ENCODE measurements around the gene PLA1A. TPM values are rescaled to one million over a fixed set of nuclear protein-coding genes. Genes with fewer than 3 reads are reported as not detected.

PLA1A gene
- total RNA-seq, 4 donors from 2014 or later = 0.70 to 4.1 (median 0.85) TPM; not detected in 1

DNA sequence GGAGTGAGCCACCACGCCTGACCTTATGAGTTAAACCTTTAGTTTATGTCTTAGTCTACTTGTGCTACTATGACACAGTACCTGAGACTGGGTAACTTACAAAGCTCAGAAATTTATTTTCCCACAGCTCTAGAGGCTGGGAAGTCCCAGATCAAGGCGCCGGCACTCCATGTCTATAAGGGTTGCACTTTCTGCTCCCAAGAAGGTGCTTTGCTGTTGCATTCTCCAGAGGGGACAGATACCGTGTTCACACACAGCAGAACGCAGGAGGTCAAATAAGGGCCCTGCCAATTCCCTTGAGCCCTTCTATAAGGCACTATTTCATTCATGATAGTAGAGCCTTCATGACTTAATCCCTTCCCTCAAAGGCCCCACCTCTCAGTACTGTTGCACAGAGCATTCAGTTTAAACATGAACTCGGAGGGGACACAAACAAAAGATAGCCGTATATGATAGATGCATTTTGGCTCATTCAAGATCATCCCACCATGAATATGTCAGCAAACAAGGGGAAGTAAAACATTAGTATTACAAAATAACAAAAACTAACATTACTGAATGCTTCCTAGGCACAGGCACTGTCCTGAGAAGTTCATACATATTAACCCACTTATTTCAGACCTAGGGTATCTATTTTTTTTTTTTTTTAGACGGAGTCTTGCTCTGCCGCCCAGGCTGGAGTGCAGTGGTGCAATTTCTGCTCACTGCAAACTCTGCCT is 26.5 kb downstream of the PLA1A start:
- DNase-seq = no peak
- Histone ChIP-seq H3K36me3 (no peaks in the 10 kb centered on the region), H3K27ac (no peak overlapping the region), H3K27me3 (no peaks in the 10 kb centered on the region), H3K4me3 (no peak overlapping the region), H3K9me3 (no peaks in the 10 kb centered on the region), H3K4me1 (peaks cover 0 to 7% (median 0%) of the 10 kb centered on the region in 4 donors)
- TF ChIP-seq, protein P1, sequence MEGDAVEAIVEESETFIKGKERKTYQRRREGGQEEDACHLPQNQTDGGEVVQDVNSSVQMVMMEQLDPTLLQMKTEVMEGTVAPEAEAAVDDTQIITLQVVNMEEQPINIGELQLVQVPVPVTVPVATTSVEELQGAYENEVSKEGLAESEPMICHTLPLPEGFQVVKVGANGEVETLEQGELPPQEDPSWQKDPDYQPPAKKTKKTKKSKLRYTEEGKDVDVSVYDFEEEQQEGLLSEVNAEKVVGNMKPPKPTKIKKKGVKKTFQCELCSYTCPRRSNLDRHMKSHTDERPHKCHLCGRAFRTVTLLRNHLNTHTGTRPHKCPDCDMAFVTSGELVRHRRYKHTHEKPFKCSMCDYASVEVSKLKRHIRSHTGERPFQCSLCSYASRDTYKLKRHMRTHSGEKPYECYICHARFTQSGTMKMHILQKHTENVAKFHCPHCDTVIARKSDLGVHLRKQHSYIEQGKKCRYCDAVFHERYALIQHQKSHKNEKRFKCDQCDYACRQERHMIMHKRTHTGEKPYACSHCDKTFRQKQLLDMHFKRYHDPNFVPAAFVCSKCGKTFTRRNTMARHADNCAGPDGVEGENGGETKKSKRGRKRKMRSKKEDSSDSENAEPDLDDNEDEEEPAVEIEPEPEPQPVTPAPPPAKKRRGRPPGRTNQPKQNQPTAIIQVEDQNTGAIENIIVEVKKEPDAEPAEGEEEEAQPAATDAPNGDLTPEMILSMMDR (IDR thresholded peaks at IDR 0.05) = no peak
- no peak for TF ChIP-seq POLR2A (IDR thresholded peaks at IDR 0.05)

DNA sequence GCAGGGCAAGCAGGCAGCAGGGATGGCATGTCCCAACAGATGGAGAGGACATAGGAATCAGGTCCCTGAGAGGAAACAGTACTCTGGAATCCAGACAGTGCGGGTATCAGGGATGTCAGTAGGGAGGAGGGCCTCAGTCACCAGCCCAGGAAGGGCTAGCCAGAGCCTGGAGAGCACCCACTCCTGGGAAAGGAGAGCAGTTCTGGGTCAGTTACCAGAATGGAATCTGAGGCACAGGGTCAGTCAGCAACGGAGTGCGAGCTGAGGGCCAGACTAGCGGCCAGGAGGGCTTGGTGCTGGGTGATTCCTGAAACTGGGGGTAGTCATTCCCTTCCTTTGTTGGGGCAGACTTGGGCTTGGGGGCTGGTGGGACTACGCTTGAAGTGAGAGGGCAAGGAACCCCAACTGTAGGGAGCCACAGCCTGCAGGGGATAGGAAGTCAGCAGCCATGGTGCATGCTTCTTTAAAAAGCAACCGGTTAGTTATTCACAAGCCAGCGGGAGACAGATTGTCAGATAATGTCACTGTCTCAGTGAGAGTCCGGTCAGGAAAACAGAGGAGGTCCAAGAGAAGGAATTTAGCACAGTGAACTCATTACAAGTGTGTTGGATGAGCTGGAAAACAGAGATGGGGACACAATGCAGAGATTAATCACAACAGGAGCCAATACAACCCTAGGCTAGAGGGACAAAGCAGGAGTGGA is 27.9 kb downstream of the PLA1A start:
- H3K27ac ChIP-seq = no peak overlapping the region
- no peaks in the 10 kb centered on the region for H3K9me3 ChIP-seq
- DNase-seq = no peak
- peaks cover 0 to 7% (median 0%) of the 10 kb centered on the region in 4 donors for H3K4me1 ChIP-seq
- no peaks in the 10 kb centered on the region for H3K36me3 ChIP-seq
- H3K27me3 ChIP-seq = no peaks in the 10 kb centered on the region
- no peak overlapping the region for H3K4me3 ChIP-seq
- no peak for TF ChIP-seq POLR2A (IDR thresholded peaks at IDR 0.05)
- TF ChIP-seq, protein P1 (IDR thresholded peaks at IDR 0.05) = no peak

DNA sequence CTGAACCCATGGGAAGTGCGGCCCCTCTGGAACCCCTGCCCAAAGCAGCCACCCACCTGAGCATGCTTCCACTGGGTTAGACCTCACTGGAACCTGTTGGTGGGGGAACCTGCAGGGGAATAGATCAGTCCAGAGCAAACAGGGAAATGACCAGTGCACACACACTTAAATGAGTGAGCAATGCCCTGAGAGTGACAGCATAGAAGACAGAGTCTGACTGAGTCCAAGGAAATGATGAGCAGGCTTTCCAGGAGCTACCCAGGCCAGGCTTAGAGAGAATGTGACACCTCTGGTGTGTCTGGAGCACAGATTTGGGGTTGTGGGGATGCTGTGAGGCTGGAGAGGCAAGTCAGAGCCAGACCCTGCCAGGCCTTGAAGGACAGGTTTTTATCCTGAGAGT is 28.5 kb downstream of the PLA1A start:
- H3K27me3 ChIP-seq = no peaks in the 10 kb centered on the region
- DNase-seq = no peak
- no peak overlapping the region for H3K27ac ChIP-seq
- H3K4me1 ChIP-seq = peaks cover 0 to 7% (median 0%) of the 10 kb centered on the region in 4 donors
- TF ChIP-seq POLR2A (IDR thresholded peaks at IDR 0.05) = no peak
- TF ChIP-seq, protein P1 (IDR thresholded peaks at IDR 0.05) = no peak
- H3K4me3 ChIP-seq = no peak overlapping the region
- no peaks in the 10 kb centered on the region for H3K36me3 ChIP-seq
- H3K9me3 ChIP-seq = no peaks in the 10 kb centered on the region

DNA sequence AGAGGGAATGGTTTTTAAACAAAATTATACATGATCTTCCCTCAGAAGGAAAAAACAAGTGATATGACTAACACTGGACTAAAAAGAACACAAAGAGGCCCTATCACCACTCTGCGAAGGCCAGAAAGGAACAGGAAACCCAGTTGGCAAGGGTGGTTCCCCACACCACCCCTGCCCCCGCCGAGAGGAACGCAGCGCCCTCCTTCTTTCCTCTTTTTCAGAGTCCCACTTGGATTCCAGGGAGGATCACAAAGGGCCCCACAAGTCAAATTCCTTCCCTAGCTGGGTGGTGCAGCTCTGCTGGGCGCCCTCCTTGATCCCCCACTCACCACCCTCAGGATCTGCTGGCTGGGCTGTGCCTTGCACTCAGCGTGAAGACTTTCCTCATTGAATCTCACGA is 29.8 kb downstream of the PLA1A start:
- DNase-seq = peak in 2 of 3 donors; percentile 50 to 61
- peak overlapping the region in 1 of 4 donors; percentile 29 for H3K27ac ChIP-seq

DNA sequence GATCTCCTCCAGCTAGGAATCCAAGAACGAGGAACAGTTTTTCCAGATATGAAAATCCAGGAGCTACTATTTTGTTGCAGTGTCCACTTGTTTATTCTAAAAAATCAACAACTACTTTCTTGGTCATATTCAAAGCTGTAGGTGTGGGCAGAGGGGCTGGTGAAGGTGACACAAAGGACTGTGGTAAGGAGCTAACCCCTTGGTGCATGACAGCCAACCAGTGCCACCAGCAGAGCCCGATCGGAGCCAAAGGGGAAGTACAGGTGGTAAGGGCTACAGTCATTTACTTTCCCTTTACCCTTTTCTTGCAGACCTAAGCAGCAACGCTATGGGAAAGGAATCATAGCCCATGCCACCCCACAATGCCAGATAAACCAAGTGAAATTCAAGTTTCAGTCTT is 30.7 kb downstream of the PLA1A start:
- no peaks in the 10 kb centered on the region for H3K9me3 ChIP-seq
- no peak overlapping the region for H3K4me3 ChIP-seq
- H3K27me3 ChIP-seq = no peaks in the 10 kb centered on the region
- peak in 2 of 3 donors; percentile 58 to 65 for DNase-seq
- TF ChIP-seq, protein P1 (IDR thresholded peaks at IDR 0.05) = no peak
- no peak for TF ChIP-seq POLR2A (IDR thresholded peaks at IDR 0.05)
- H3K27ac ChIP-seq = no peak overlapping the region
- H3K4me1 ChIP-seq = peaks cover 0 to 7% (median 0%) of the 10 kb centered on the region in 4 donors
- H3K36me3 ChIP-seq = no peaks in the 10 kb centered on the region

More for the DNA sequence above, 29.8 kb downstream of the PLA1A start:
- Histone ChIP-seq H3K27me3 (no peaks in the 10 kb centered on the region), H3K4me1 (peaks cover 0 to 7% (median 0%) of the 10 kb centered on the region in 4 donors), H3K4me3 (no peak overlapping the region), H3K9me3 (no peaks in the 10 kb centered on the region), H3K36me3 (no peaks in the 10 kb centered on the region)
- TF ChIP-seq, protein P1 (IDR thresholded peaks at IDR 0.05) = no peak
- no peak for TF ChIP-seq POLR2A (IDR thresholded peaks at IDR 0.05)

All from Peyer's patch (tissue), 4 donors.